HG03108 (cell line): Measurements from ENCODE around the gene VPS11.

Source experiments
- ATAC-seq: cut with Tn5 transposase; IDR thresholded peaks from one replicate; pipeline ENCODE4 v1.9.1; 2021; ENCODE audit warnings: moderate library complexity; ENCODE audit not compliant: unreplicated experiment

Gene VPS11

GRCh38 chr11:119078675-119079420 lies 11.2 kb downstream of the VPS11 start:
- no peak for ATAC-seq

- ATAC-seq, result no peak
These were observed 14.2 kb downstream of the VPS11 start for GRCh38 chr11:119081682-119082260.

GRCh38 chr11:119084663-119085436 lies 17.2 kb downstream of the VPS11 start, which contains the start of gene HMBS:
Gene HMBS (plus strand): TSS chr11:119084881. CDS start chr11:119085034, 153 bp downstream.
- peak; percentile 86 for ATAC-seq

- peak; percentile 4 for ATAC-seq
These were observed 17.8 kb downstream of the VPS11 start for GRCh38 chr11:119085437-119085847.

GRCh38 chr11:119087123-119087522 lies 19.5 kb downstream of the VPS11 start:
- no peak for ATAC-seq

- no peak for ATAC-seq
These were observed 20.2 kb downstream of the VPS11 start for GRCh38 chr11:119087747-119088241.

GRCh38 chr11:119088406-119088805 lies 20.8 kb downstream of the VPS11 start:
- no peak for ATAC-seq

GRCh38 chr11:119089319-119089718 lies 21.7 kb downstream of the VPS11 start:
- ATAC-seq, result no peak

- no peak for ATAC-seq
These were observed 23.6 kb downstream of the VPS11 start for GRCh38 chr11:119091178-119091577.

GRCh38 chr11:119091966-119092879 lies 24.6 kb downstream of the VPS11 start:
- ATAC-seq, result no peak

- ATAC-seq, result no peak
These were observed 25.5 kb downstream of the VPS11 start for GRCh38 chr11:119092880-119093842.

GRCh38 chr11:119093942-119094815 lies 26.6 kb downstream of the VPS11 start:
- ATAC-seq, result no peak

- ATAC-seq, result peak; percentile 29
These were observed 27.1 kb downstream of the VPS11 start for GRCh38 chr11:119094816-119095065.

- peak; percentile 76 for ATAC-seq
These were observed 27.7 kb downstream of the VPS11 start for GRCh38 chr11:119095066-119095880.

GRCh38 chr11:119099711-119100110 lies 32.1 kb downstream of the VPS11 start:
- ATAC-seq, result no peak

GRCh38 chr11:119100246-119100970 lies 32.8 kb downstream of the VPS11 start:
- ATAC-seq, result no peak
